Measurements from ENCODE around the gene TCF12.

Gene TCF12

DNA sequence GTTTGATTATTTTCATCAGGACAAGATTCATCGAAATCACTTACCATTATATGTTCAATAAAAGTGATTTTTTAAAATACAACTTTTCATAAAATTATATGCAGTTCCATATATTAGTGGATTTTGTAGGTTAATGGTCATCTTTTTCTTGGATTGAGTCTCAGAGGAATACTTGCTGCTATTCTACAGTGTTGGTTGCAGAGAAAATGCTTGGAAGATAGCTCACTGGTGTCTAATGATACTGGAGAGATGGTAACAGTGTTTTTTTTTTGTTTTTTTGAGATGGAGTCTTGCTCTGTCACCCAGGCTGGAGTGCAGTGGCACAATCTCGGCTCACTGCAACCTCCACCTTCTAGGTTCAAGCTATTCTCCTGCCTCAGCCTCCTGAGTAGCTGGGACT is 143.3 kb downstream of the TCF12 start:
- Histone ChIP-seq H3K4me3 (ENCODE audit: low read depth, low read length) (no peak overlapping the region), H3K4me1 (ENCODE audit: control insufficient read depth, insufficient read depth, low read length) (peaks cover 3% of the 10 kb centered on the region), H3K9ac (ENCODE audit: low read depth, low read length) (no peak overlapping the region), H3K36me3 (ENCODE audit: control insufficient read depth, insufficient read depth, low read length) (no peaks in the 10 kb centered on the region), H3K9me3 (ENCODE audit: control insufficient read depth, insufficient read depth, low read length) (no peaks in the 10 kb centered on the region), H3K27me3 (ENCODE audit: control insufficient read depth, insufficient read depth, low read length) (no peaks in the 10 kb centered on the region)

DNA sequence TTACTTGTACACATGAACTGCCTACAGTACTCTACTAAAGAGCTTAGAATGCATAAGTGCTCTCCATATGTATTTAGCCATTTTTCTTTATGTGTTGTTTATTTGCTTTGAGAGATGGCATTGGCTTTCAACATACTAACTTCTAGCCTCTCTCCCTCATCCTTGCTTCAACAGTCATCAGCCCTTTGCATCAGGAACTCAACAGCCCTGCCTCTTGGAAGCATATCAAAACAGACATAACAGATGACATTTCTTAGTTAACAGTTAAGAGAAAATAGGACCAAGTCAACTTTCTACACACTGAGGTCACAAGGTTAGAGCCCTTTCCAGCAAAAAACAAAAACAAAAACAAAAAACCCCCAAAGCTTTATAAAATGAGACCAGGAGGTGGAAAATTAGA is 145.6 kb downstream of the TCF12 start:
- Histone ChIP-seq H3K4me3 (ENCODE audit: low read depth, low read length) (no peak overlapping the region), H3K9me3 (ENCODE audit: control insufficient read depth, insufficient read depth, low read length) (no peaks in the 10 kb centered on the region), H3K27me3 (ENCODE audit: control insufficient read depth, insufficient read depth, low read length) (no peaks in the 10 kb centered on the region), H3K36me3 (ENCODE audit: control insufficient read depth, insufficient read depth, low read length) (no peaks in the 10 kb centered on the region), H3K9ac (ENCODE audit: low read depth, low read length) (no peak overlapping the region), H3K4me1 (ENCODE audit: control insufficient read depth, insufficient read depth, low read length) (peaks cover 3% of the 10 kb centered on the region)

DNA sequence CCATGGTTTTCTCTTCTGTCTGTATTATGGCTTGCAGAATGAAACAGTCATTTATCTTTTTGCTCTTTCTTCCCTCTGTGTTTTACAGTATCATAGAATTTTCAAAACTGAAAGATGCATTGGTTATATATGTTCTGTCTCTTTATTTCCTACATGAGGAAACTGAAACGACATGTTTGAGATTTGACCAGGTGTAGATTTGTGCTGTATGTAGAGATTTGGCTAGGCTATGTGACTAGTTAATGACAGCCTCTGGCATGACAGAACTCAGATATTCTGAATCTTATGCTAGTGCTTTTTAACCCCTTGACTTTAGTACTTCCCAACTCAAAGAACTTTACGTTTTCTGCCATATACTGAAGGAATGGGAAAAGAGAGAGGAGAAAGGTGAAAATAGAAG is 151.0 kb downstream of the TCF12 start:
- Histone ChIP-seq H3K27me3 (ENCODE audit: control insufficient read depth, insufficient read depth, low read length) (no peaks in the 10 kb centered on the region), H3K36me3 (ENCODE audit: control insufficient read depth, insufficient read depth, low read length) (no peaks in the 10 kb centered on the region), H3K4me3 (ENCODE audit: low read depth, low read length) (no peak overlapping the region), H3K4me1 (ENCODE audit: control insufficient read depth, insufficient read depth, low read length) (peaks cover 11% of the 10 kb centered on the region), H3K9me3 (ENCODE audit: control insufficient read depth, insufficient read depth, low read length) (no peaks in the 10 kb centered on the region), H3K9ac (ENCODE audit: low read depth, low read length) (no peak overlapping the region)

DNA sequence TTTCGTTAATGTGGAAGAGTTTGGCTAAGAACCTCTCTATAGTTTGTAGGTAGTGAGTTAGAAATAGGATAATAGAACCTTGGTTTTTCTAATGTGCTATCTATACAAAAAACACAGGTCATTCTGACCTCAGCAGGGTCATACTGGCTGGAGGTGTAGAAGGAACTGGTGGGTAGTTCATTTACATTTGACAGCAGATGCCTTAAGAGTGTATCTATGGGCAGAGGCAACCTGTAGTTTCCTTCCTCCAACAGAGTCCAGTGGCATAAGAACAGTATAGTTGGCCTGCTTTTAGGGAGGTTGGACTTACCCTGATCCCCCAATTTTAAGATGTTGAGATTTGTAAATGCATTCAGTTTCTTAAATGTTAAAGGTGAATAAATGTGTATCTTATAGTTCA is 152.2 kb downstream of the TCF12 start:
- Histone ChIP-seq H3K4me1 (ENCODE audit: control insufficient read depth, insufficient read depth, low read length) (peaks cover 11% of the 10 kb centered on the region), H3K9ac (ENCODE audit: low read depth, low read length) (no peak overlapping the region), H3K27me3 (ENCODE audit: control insufficient read depth, insufficient read depth, low read length) (no peaks in the 10 kb centered on the region), H3K4me3 (ENCODE audit: low read depth, low read length) (no peak overlapping the region), H3K36me3 (ENCODE audit: control insufficient read depth, insufficient read depth, low read length) (no peaks in the 10 kb centered on the region), H3K9me3 (ENCODE audit: control insufficient read depth, insufficient read depth, low read length) (no peaks in the 10 kb centered on the region)

DNA sequence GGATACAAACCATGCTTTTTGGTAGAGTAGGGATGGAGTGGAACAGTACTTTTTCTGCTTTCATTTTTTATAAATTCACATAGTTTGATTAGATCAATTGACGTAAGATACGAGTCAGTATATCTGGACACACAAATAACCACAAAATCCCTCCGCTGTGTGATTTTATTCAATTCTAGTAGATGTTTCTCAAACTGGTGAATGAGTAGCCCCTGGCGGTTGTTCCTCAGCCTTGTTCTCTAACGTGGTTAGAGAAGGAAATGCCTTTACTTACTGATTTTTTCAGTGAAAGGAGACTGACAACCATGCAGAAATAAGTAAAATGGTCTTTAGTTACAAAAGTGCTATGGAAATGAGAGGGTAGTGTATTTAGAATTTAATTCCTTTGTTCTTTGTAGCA is 161.0 kb downstream of the TCF12 start:
- no peaks in the 10 kb centered on the region for H3K27me3 ChIP-seq (ENCODE audit: control insufficient read depth, insufficient read depth, low read length)
- no peaks in the 10 kb centered on the region for H3K4me1 ChIP-seq (ENCODE audit: control insufficient read depth, insufficient read depth, low read length)
- H3K9me3 ChIP-seq (ENCODE audit: control insufficient read depth, insufficient read depth, low read length) = no peaks in the 10 kb centered on the region
- no peak overlapping the region for H3K9ac ChIP-seq (ENCODE audit: low read depth, low read length)
- no peak overlapping the region for H3K4me3 ChIP-seq (ENCODE audit: low read depth, low read length)
- no peaks in the 10 kb centered on the region for H3K36me3 ChIP-seq (ENCODE audit: control insufficient read depth, insufficient read depth, low read length)

DNA sequence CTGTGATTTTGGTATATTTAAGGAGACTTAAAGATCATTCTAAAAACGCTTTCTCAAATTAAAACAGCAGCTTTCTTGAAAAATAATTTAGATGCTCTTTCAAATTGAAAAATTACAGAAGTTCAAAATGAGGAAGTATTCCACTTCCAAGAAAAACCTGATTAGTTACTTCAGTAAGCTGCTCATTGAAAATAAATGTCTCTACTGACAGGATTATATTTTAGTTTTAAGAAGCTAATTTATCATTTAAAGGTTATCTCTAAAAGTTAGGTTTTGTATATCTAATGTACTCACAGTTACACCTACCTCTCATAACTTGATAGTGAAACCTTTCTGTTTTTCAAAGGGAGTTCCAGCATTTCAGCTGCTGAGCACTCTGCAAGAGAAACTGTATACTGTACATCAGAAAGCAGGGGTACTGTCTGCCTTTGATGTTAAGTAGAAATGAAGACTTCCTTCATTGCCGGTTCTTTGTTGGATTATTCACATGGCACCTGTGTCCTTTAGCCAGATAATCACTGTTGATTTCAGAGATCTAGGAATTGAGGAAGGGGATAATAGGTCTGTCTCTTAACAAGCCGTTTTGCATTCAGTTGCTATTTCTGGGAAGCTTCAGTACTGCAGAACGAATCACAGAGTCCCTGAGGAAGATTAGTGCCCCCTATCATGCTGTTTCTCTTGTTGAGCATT is 161.6 kb downstream of the TCF12 start:
- H3K9ac ChIP-seq (ENCODE audit: low read depth, low read length) = no peak overlapping the region
- no peak overlapping the region for H3K4me3 ChIP-seq (ENCODE audit: low read depth, low read length)
- H3K36me3 ChIP-seq (ENCODE audit: control insufficient read depth, insufficient read depth, low read length) = no peaks in the 10 kb centered on the region
- no peaks in the 10 kb centered on the region for H3K9me3 ChIP-seq (ENCODE audit: control insufficient read depth, insufficient read depth, low read length)
- no peaks in the 10 kb centered on the region for H3K27me3 ChIP-seq (ENCODE audit: control insufficient read depth, insufficient read depth, low read length)
- H3K4me1 ChIP-seq (ENCODE audit: control insufficient read depth, insufficient read depth, low read length) = no peaks in the 10 kb centered on the region

DNA sequence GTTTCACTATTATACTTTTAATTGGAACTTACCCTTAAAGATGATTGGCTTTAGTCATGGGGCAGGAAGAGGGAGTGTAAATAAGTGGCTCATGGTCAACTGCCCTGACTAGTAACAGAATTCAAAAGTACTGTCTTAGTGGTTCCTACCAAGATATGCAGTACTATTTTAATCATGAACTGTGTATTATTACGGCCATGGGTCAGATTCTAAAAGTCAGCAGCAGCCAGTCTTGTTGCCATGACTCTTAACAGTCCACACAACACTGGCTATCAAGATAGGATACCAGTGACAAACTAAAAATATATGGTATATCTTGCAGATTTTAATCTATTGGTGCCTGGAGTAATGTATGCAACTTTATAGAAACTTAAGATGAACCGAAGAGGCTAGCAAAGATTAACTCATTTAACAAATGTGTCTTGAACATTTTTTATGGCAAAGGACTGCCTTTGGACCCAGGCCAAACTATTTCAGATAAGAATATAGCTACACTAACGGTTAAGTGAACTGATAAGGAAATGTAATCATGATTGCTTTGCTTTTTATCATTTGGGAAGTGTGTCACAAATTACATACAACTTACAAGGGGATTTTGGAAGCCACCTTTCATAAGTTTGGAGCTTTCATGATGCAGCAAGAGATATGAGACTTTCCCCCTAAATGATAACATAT is 163.7 kb downstream of the TCF12 start:
- no peaks in the 10 kb centered on the region for H3K27me3 ChIP-seq (ENCODE audit: control insufficient read depth, insufficient read depth, low read length)
- no peaks in the 10 kb centered on the region for H3K9me3 ChIP-seq (ENCODE audit: control insufficient read depth, insufficient read depth, low read length)
- H3K9ac ChIP-seq (ENCODE audit: low read depth, low read length) = no peak overlapping the region
- no peaks in the 10 kb centered on the region for H3K4me1 ChIP-seq (ENCODE audit: control insufficient read depth, insufficient read depth, low read length)
- no peaks in the 10 kb centered on the region for H3K36me3 ChIP-seq (ENCODE audit: control insufficient read depth, insufficient read depth, low read length)
- H3K4me3 ChIP-seq (ENCODE audit: low read depth, low read length) = no peak overlapping the region

DNA sequence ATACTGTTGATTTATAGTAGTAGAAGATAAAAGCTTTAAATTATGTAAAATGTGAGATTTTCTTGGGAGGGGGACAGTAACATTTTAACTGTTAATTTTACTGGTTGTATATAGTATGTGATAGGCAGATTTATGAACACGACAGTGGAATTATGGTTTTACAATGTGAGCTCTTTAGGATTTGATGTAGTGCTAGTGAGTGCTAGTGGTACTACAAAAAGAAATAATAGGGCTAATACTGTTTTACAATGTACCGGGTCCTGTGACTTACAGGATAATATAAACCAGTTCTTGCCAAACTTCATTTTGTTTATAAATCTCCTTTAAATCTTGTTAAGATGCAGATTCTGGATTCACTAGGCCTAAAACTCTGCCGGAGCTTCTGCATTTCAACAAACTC is 165.7 kb downstream of the TCF12 start:
- Histone ChIP-seq H3K4me1 (ENCODE audit: control insufficient read depth, insufficient read depth, low read length) (no peaks in the 10 kb centered on the region), H3K27me3 (ENCODE audit: control insufficient read depth, insufficient read depth, low read length) (no peaks in the 10 kb centered on the region), H3K9me3 (ENCODE audit: control insufficient read depth, insufficient read depth, low read length) (no peaks in the 10 kb centered on the region), H3K36me3 (ENCODE audit: control insufficient read depth, insufficient read depth, low read length) (no peaks in the 10 kb centered on the region), H3K4me3 (ENCODE audit: low read depth, low read length) (no peak overlapping the region), H3K9ac (ENCODE audit: low read depth, low read length) (no peak overlapping the region)

DNA sequence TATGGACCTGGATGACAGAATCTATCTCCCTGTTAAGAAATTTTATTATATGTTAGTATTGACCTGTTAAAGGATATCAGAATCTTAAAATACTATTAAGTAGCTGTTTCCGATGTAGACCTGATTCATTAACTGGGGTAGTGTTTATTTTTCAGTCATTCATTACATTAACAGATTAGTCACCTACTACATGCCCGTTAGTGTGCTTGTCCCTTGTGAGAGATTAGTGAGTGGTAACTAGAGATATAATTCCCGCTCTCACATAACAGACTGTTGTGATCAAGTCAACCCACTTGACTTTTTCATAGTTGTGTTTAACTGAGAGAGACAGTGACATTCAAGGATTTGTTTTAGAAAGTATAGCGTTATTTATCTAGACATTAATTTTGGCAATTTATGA is 166.8 kb downstream of the TCF12 start:
- Histone ChIP-seq H3K4me3 (ENCODE audit: low read depth, low read length) (no peak overlapping the region), H3K27me3 (ENCODE audit: control insufficient read depth, insufficient read depth, low read length) (no peaks in the 10 kb centered on the region), H3K4me1 (ENCODE audit: control insufficient read depth, insufficient read depth, low read length) (no peaks in the 10 kb centered on the region), H3K36me3 (ENCODE audit: control insufficient read depth, insufficient read depth, low read length) (no peaks in the 10 kb centered on the region), H3K9ac (ENCODE audit: low read depth, low read length) (no peak overlapping the region), H3K9me3 (ENCODE audit: control insufficient read depth, insufficient read depth, low read length) (no peaks in the 10 kb centered on the region)

DNA sequence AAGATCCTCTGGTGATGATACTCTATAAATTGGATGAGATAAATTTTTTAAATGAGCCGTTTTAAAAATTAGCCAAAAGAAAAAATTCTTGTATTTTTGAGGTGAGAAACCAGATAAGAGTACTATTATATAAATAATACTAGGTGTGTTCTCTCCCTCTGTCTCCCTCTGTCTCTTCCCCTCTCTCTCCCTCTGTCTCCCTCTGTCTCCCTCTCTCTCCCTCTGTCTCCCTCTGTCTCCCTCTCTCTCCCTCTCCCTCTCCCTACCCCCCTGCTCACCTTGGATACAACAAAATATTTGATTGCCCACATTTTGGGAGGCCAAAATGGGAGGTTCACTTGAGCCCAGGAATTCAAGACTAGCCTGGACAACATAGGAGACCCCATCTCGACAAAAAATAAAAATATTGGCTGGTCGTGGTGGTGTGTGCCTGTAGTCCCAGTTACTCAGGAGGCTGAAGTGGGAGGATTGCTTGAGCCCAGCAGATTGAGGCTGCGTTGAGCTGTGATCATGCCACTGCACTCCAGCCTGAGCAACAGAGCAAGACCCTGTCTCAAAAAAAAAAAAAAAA is 168.5 kb downstream of the TCF12 start:
- Histone ChIP-seq H3K9me3 (ENCODE audit: control insufficient read depth, insufficient read depth, low read length) (no peaks in the 10 kb centered on the region), H3K27me3 (ENCODE audit: control insufficient read depth, insufficient read depth, low read length) (no peaks in the 10 kb centered on the region), H3K36me3 (ENCODE audit: control insufficient read depth, insufficient read depth, low read length) (no peaks in the 10 kb centered on the region), H3K9ac (ENCODE audit: low read depth, low read length) (no peak overlapping the region), H3K4me1 (ENCODE audit: control insufficient read depth, insufficient read depth, low read length) (no peaks in the 10 kb centered on the region), H3K4me3 (ENCODE audit: low read depth, low read length) (no peak overlapping the region)

DNA sequence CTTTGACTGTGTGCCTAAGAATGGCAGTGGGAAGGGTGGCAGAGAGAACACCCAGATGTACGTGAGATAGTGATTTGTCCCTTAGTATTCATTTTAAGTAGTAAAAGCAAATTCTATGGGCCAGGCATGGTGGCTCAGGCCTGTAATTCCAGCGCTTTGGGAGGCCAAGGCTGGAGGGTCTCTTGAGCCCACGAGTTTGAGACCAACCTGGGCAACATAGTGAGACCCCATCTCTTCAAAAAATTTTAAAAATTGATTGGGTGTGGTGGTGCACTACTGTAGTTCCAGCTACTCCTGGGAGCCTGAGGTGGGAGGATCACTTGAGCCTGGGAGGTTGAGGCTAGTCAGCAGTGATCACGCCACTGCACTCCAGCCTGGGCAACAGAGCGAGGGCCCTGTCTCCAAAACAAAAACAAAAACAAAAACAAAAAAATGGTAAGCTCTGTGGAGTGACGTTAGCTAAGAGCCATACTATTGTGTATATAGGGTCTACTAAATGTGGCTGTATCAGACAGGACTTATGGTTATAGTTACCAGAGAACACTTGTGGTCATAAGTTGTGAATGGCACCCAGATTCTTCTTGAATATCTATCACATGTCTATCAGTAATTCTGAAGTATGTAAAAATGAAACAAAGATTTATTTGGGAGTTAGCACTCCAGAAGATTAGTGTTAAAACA is 171.5 kb downstream of the TCF12 start:
- no peaks in the 10 kb centered on the region for H3K9me3 ChIP-seq (ENCODE audit: control insufficient read depth, insufficient read depth, low read length)
- no peaks in the 10 kb centered on the region for H3K27me3 ChIP-seq (ENCODE audit: control insufficient read depth, insufficient read depth, low read length)
- no peak overlapping the region for H3K4me3 ChIP-seq (ENCODE audit: low read depth, low read length)
- no peaks in the 10 kb centered on the region for H3K36me3 ChIP-seq (ENCODE audit: control insufficient read depth, insufficient read depth, low read length)
- no peak overlapping the region for H3K9ac ChIP-seq (ENCODE audit: low read depth, low read length)
- no peaks in the 10 kb centered on the region for H3K4me1 ChIP-seq (ENCODE audit: control insufficient read depth, insufficient read depth, low read length)

DNA sequence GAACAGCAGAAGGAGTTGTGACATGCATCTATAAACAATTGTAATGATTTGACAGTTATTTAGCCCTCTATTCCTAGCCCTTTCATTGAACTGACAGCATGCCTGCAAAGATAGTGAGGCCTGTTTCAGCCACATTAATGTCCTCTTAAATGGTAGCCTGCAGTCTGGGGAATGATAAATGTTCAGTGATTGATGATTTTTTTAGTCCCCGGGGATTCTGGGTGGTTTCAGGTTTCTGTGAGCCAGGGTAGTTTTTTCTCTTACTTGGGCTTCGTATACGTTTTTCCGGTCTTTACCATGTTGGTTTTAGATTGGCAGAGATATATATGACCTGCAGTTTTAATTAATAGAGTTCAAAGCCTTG is 172.0 kb downstream of the TCF12 start:
- no peaks in the 10 kb centered on the region for H3K27me3 ChIP-seq (ENCODE audit: control insufficient read depth, insufficient read depth, low read length)
- H3K9ac ChIP-seq (ENCODE audit: low read depth, low read length) = no peak overlapping the region
- H3K4me3 ChIP-seq (ENCODE audit: low read depth, low read length) = no peak overlapping the region
- H3K9me3 ChIP-seq (ENCODE audit: control insufficient read depth, insufficient read depth, low read length) = no peaks in the 10 kb centered on the region
- H3K4me1 ChIP-seq (ENCODE audit: control insufficient read depth, insufficient read depth, low read length) = no peaks in the 10 kb centered on the region
- H3K36me3 ChIP-seq (ENCODE audit: control insufficient read depth, insufficient read depth, low read length) = no peaks in the 10 kb centered on the region
